ENCODE data around the gene HS3ST3A1.
"Not testable (repeated sequence)": the region's sequence is repeated elsewhere in the genome, so short reads cannot be mapped to it uniquely, and the experiment has no call there.

HS3ST3A1 gene

DNA sequence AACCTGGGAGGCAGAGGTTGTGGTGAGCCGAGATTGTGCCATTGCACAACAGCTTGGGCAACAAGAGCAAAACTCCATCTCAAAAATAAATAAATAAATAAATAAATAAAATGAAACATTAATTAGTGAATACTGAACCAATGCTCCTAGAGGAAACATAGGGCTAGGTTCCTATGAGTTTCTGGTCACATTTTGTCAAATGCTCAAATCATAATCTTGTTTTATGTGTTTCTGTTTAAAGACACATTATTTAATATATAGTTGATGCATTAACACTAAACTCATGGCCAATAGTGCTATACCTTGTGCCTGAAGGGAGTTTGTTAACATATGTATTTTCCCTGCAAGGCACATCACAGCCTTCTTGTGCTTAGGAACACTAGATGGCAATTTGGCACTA, 66.8 kb downstream of the HS3ST3A1 start:
- DNase-seq, result no peak

DNA sequence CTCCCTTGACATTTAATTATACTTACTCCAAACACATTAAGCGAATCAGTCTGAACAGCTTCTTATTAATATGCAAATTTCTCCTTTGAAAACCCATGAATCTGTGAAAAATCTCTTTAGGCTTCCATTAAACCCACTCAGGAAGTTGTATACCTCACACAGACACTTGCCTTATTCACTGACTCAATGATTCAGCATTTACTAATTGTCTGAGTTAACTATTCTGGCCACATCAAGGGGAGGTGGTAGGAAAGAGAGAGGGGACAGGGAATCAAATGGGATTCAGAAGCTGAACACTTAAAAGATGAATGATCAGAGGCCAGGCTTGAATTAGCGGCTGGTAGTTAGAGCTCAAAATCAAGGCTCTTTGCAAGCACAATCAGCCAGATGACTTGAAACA, 70.0 kb downstream of the HS3ST3A1 start:
- no peak for DNase-seq

DNA sequence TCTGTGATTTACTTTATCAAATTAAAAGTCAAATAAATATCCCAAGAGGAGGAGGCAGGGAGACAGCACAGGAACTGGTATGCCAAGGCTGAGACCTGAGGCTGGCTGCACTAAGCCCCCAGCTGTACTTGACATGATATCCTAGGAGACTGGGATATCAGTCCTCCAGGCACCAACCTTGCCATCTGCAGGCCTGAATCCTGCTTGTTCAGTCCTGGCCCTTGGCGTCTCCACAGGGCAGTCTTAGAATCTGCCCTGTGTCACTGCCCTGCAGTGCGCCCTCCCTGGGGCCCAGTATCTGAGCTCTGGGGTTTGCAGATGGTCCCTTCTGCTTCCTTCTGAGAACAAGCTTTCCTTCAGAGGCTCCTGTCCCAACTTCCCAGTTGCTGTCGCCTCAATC, 75.9 kb downstream of the HS3ST3A1 start:
- DNase-seq, result no peak

DNA sequence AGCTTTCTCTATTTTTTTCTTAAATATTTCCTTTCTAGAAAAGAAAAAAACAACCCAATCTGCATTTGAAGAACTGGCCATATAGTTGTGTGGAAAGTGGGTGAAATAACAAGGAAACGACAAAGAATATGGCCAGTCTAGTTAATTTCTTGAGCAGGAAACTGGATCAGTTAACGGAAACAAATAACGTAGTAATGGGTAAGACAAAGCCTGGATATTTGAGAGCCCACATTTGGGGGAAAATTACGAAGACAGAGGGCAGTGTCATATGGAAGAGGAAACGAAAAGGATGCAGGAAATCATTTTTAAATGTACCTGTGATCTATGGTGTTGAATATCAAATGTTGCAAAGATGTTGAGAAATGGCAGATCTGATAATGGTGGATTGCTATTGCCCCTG, 78.6 kb downstream of the HS3ST3A1 start:
- DNase-seq, result no peak

DNA sequence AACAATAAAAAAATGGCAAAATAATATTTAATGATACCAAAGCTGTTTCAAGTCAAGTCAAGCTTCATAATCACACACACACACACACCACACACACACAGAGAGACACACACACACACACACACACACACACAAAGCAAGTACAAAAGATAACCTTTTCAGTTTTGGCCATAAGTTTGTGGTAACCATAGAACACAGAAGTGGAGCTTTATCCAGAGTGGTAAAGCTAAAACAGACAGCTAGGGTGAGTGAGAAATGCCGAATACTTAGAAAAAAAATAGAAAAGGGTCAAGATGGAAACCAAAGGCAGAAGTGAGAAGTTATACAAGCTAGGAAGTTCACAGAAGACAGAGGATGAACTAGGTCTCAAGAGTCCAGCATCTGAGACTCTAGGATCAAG, 79.0 kb downstream of the HS3ST3A1 start:
- DNase-seq, result no peak

DNA sequence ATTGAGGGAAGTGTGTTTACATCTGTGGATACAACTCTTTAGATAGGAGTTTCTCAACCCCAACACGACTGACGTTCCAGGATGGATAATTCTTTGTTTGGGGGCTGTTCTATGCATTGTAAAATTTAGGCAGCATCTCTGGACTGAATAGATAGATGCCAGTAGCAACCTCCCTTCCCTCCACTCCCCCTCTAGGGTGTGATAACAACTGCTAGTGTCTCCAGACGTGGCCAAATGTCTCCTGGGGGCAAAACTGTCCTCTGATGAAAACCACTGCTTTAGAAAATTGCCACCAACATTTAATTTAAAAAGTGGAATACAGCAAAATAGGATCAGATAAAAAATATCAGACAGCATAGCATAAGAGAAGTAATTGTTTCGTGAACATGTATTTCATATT, 79.9 kb downstream of the HS3ST3A1 start:
- no peak for DNase-seq

DNA sequence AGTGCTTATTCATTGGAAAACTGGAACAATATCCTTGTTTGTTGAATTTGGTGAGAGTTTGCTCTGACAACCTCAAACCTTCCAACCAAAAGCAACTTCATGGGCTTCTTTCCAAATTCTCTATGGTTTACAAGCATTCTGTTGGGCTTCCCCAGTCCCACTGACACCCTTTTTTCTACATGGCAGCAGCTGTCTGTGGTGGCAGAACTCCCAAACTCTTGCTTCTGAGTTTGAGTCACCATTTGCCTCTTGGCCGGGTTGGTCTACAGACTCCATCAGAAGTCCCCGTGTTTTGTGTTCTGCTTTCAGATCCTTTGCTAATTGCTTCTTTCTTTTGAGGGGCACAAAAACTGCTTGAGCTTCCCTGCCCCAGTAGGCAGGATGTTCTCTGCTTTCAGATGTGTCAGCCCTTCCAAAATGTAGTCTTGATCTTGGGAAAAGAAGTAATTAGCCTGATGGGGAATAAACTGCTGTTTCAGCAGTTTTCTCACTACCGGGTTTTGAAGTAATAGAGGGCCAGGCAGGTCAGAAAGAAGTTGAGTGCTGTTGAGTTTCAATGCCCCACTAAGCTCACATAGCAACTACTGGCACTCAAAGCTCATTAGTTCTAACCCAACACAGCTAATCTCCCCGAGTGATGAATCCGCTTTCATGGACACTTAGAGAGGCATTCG, 80.7 kb downstream of the HS3ST3A1 start:
- no peak for DNase-seq

DNA sequence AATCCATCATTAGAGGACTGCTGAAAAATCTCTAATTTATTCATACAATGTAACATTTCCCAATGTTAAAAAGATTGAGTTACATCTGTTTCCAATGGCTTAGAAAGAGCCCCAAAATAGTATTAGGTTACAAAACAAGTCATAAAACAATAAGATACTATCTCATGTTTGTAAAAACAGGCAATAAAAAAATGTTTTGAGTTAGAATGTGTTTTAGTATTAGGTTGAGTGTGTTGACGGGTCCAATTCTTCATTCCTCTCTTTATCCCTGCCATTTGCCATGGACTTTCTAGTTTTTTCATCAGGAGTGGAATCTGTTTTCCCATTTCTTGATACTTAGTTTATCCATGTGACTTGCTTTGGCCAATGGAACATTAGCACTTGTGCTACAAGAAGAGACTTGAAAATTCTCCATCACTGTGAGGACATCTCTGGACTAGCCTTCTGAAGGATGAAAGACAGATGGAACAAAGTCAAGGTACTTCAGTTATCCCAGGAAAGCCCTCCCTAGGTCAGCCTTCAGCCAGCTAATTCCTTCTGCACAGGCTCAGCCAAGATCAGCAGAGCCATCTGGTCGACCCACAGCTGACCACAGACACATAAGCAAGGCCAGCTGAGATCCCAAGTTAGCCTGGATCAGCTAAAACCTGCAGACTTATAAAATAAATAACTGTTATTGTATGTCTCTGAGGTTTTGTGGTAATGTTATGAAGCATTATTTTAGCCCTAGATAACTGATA, 83.3 kb downstream of the HS3ST3A1 start:
- no peak for DNase-seq

DNA sequence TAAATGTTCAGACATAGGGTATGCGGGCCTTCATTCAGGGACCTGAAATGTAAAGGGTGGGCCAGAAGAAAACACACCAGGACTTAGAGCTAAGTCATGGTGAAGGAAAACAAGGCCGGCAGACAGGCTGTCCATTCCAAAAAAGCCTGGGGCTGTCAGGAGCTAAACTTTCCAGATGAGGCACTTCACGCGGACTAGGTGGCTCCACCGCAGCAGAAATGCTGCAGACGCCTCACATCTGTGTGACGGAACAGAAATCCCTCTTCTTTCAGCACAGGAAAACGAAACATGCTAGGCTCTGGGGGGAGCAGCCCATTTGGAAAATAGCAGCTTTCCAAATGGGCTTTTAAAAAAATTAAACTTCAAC, 88.7 kb downstream of the HS3ST3A1 start:
- DNase-seq, result no peak

DNA sequence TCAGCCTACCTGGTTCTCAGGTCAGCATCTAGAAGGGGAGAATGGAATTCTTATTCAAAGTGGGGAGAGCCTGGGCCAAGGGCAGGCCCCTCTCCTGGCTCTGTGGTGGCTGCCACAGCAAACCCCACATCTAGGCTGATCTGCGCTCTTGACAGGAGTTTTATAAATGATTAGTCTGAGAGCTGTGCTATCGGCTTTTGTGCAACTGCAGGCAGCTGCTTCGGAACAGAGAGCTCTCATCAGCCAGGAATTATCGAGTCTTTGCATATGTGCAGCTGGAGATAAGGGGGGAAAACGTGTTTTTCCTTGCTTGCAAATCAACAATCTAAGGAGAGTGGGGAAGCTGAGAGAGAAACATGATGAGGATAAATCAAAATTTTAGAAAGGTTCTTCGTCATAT, 91.7 kb downstream of the HS3ST3A1 start:
- no peak for DNase-seq

DNA sequence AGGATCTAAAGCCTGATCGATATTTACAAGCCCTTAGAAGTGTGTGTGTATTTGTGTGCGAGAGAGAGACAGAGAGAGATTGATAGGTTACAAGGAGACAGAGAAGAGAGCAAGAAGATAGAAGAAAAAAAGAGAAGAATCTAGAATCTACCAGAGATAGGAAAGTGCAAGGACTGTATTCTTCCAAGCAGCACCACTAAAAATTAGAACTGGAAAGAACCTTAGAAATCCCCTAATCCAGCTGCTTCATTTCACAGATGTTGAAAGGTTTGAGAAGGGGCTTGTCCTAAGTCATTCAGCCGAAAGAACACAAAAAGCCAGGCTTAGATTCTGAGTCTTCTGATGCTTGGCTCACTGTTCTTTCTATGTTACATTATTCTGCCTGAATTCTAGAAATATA, 92.2 kb downstream of the HS3ST3A1 start:
- no peak for DNase-seq

DNA sequence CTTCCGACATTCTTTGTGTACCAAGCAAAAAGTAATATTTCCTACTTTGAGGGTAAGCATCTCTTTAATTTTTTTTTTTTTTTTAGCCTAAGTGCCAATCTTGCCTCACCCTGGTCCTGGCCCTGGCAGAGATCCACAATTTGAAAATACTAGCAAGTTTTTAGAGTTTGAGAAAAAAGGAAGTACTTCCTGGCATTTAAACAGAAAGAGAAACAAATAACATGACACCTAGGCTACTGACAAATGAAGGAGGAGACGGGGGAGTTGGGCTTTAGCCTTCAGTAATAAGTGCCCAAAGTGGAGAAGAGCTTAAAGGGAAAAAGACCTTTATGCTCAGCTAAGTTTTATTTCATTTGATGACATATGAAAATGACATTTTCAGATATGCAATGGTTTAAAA, 92.8 kb downstream of the HS3ST3A1 start:
- DNase-seq, result peak; percentile 6

DNA sequence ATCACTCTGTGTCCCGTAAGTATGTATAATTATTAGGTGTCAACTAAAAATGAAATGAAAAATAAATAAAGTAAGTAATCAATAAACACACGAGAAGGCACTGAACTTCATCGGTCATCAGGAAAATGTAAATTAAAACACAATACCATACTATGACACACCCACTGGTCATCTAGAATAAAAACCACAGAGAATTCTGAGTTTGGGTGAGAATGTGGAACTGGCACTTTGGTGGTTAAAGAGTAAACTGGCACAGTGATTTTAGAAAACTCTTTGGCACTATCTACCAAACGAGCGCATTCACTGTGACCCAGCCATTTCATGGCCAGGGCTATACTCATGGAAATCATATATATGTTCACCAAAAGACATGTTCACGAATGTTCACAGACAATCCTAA, 98.2 kb downstream of the HS3ST3A1 start:
- no peak for DNase-seq

DNA sequence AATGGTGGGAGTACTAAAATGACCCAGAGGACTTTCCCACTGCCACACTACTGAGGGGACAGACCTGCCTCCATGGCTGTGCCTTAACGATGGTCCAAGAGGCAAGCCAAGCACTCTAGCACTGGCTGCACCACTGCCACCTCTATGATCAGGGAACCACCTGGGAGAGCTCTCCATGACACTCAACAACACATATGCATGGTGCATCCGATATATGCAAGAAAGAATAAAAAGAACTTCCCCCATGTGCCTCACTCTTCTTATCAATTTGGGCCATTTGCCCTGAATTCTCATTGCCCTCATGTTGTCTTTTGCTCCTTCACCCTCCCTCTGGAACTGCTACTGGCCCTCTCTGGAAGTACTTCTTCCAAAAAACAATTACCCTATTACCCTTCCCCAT, 99.5 kb downstream of the HS3ST3A1 start:
- DNase-seq, result no peak

DNA sequence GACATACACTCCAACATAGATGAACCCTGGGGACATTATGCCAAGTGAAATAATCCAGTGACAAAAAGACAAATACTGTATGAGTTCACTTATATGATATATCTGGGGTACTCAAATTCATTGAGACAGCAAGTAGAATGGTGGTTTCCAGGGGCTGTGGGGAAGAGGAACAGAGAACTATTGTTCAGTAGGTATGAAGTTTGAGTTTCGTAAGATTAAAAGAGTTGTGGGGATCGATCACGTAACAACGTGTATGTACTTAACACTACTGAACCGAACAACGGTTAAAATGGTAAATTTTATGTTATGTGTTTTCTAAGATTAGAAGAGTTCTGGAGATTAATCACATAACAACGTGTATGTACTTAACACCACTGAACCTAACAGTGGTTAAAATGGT, 100.8 kb downstream of the HS3ST3A1 start:
- DNase-seq, result no peak

DNA sequence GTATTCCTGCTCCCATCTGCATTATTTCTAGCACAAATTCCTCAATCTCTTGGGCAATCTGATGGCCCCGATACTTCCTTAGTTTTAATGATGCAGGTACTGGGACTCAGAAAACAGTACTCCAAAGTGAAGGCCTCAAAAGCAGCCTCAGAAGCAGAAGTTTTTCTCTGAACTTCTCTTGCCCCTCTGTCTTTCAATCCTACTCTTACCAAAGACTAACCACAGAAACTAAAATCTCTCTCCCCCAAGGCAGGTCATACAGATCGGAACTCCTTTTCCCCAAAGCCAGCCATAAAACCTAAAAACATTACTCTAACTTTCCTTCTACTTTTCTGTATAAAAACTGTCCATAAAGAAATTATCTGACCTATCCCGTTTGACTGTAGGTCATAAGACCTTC, 103.5 kb downstream of the HS3ST3A1 start:
- no peak for DNase-seq

DNA sequence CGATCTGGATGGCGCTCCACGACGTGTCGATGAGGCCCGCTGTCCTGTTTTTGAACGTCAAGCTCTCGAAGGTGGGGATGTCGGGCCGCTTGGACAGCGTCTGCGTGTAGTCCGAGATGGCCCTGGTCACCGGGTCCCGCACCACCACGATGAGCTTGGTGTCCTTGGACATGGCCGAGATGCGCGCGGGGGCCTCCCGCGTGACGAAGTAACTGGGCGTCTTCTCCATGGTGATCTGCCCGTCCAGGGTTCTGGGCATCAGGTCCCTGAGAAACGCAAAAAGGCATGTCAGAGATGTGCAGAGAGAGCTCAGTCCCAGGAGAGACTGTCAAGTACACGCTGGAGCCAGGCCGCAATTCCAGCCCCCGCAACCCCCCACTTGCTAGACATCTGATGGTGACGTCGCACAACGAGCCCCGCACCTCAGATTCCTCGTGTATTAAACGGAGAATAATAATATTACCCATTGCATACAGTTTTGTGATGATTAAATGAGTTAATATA, 105.1 kb downstream of the HS3ST3A1 start:
- not testable (repeated sequence) for DNase-seq

DNA sequence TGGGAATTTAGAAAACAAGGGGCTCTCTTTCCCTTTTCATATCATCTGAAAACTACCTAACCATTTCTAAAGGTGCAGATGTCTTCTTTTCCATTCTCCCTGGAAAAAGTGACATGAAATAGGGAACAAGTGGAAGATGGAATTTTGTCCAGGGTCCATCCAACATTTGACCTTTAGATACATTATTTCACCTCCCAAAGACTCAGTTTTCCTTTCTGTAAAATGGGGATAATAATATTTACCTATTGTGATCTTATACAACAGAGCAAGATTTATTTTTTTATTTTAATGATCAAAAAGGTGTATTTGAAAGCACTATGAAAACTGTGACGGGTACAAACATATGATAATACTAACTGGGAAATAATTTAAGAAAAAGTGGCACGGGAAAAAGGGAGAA, 106.3 kb downstream of the HS3ST3A1 start:
- DNase-seq, result no peak

DNA sequence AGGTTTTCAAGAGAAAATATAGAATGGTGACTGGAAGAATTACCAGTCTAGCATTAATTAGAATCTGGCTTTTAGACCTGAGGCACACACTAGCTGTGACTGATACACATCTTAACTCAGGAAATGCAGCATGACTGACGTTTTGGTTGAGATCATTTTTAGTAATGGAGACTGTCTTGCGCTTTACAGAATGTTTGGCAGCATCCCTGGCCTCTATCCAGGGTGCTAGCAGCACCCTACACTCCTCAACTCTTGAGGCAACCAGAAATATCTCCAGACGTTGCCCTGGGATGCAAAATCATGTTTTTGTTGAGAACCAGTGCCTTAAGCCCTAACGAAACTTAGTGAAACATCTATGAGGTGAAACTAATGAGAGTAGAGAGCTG, 109.0 kb downstream of the HS3ST3A1 start:
- no peak for DNase-seq

DNA sequence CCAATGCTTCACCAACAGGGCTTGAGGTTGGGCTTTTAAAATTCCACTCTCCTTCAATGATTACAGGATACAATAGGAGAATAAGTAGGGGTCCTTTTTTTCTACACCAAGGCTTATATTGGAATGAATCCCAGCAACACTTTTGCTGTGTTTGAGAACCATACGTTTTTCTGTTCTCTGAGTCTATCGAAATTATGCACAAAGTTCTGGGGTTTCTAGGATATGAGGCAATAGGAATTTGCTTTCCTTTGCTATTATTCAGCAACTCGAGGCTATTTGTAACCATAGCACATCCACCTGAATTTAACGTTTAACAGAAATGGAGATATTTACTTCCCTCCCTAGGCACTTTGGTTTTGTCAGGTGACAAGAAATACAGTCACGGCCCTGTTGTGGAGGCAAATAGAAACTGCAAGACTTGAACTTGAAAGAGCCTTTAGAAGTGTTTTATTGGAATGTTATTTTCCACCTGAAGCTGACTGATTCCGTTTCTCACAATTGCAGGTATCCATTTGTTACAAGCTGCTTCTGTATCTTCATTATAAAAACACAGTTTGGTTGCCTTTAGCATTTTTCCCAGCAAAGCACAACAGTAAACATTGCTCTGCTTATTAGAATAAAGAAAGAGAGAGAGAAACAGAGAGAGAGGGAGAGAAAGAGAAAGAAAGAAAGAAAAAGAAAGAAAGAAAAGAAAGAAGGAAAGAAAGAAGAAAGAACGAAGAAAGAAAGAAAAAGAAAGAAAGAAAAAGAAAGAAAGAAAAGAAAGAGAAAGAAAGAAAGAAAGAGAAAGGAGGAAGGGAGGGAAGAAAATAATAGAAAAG, 109.6 kb downstream of the HS3ST3A1 start:
- DNase-seq, result peak; percentile 60

DNA sequence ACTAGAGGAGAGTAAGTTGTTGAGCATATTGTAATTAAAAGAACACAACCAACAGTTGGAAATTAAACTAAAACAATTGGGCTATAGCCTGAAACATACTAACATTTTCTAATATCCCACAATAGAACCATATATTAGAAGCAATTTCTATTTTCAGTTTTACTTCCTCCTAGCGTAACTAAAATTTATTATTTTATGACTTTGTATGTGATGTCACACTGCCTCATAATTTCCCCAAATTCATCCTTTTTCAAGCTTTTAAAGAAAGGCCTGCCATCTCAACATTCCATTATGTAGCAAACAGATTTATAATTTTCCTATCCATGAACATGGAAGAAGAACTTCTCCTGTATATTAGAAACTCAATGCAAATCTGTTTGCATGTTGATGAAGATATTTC, 110.2 kb downstream of the HS3ST3A1 start:
- peak; percentile 58 for DNase-seq

DNA sequence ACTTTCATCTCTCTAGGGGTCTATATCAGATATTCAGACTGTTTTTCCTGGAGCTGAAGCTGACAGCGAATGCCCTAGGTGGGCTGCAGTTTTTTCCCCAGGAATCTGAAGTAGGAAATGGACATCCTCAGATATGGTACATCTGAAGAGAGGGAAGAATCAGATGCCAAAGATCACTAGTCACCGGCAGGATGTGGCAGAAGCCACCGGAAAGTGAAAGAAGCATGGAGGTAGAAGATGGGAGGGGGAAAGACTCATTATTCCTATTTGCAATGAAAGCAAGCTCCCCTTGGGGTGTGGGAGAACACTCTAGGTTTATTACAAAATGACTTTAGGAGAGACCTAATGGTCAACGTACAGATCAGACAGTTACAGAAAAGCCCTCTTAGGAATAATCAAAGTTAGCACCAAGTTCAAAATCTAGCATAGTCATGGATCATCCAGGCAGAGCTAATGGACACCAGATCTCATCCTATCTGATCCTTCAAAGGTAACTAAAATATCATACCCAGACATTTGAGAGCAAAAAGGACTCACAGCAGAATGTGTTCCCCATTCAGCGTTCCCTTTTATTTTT, 110.7 kb downstream of the HS3ST3A1 start:
- no peak for DNase-seq

DNA sequence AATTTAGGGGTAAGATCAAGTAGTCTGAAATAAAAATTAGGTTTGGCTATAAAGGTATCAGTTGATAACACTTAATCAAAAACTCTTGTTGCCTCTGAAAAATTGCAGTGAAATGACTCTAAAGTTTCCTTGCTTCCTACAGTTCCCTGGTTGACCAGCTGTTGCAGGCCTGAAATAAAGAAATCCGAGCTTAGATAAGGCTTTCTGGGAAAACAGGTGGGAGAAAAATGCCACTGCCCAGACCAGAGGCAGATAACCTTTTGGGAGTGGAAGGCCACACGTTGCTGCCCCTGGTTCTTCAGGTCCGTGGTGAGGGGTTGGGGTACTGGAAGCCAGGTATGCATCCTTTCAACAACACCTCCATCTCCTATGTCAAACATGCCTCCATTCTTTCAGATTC, 111.3 kb downstream of the HS3ST3A1 start:
- DNase-seq, result no peak

DNA sequence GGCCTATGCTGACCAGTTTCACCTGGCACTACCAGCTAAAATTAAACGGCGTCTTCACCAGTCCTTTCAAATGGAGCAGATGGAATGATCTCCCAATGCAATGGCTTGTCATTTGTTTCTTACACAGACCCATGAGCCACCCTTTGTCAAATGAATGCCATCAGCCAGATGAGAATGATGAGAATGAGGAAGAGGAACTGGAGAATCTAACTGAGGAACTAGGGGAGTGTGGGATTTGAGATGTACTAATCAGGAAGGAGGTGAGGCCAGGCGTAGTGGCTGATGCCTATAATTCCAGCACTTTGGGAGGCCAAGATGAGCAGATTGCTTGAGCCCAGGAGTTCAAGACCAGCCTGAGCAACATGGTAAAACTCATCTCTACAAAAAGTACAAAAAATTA, 116.4 kb downstream of the HS3ST3A1 start:
- DNase-seq, result peak; percentile 72

Measured in inflammatory macrophage treated with lipopolysaccharide for 4 hours (primary cell).